Caco-2 (cell line): ENCODE data around the gene EBF3. TPM values are rescaled to one million over a fixed set of nuclear protein-coding genes. Genes with fewer than 3 reads are reported as not detected.

Experiments
- BruUV-seq: library from RNA; stranded (reverse); fragments of 400-500 nt; replicated peaks from 2 replicates; lab custom pipeline; 2021; lab: Mats Ljungman, UMichigan
- CTCF ChIA-PET: fragments of 300-600 bp; sonication (Branson Sonifier 250); formaldehyde crosslinking; loops from one replicate; lab custom pipeline; 2022; ENCODE audit warnings: antibody characterized with exemption; lab: Charles Lee
- POLR2A ChIA-PET: fragments of 300-600 bp; sonication (Branson Sonifier 250); formaldehyde crosslinking; loops from one replicate; lab custom pipeline; 2022; ENCODE audit warnings: antibody characterized with exemption; lab: Charles Lee
- DNase-seq, 2 experiments: peaks; one replicate each; pipeline versions ENCODE4 v3.0.0 to v3.0.0-alpha.2; 2020 to 2022
- H3K27me3 ChIP-seq: replicated peaks from 2 replicates; pipeline ENCODE4 v1.6.0; 2011; ENCODE audit warnings: low read length; ENCODE audit not compliant: control insufficient read depth, insufficient read depth
- H3K36me3 ChIP-seq: 2 replicates; pipeline ENCODE4 v1.5.1; 2011; ENCODE audit warnings: low read length; ENCODE audit not compliant: control insufficient read depth, insufficient read depth
- H3K4me1 ChIP-seq: fragments of 250-450 bp; sonication (Bioruptor Pico); 2 replicates; pipeline ENCODE4 v1.5.1; 2020; ENCODE audit warnings: mild to moderate bottlenecking
- H3K4me3 ChIP-seq: 2 replicates; pipeline ENCODE4 v1.5.1; 2011; ENCODE audit warnings: low read depth, mild to moderate bottlenecking, control low read depth, low read length
- H3K9me3 ChIP-seq: fragments of 250-450 bp; sonication (Bioruptor Pico); 2 replicates; pipeline ENCODE4 v1.5.1; 2020; ENCODE audit warnings: mild to moderate bottlenecking, moderate library complexity
- H3K27ac Mint-ChIP-seq: one replicate; pipeline ENCODE4 v1.8.0; 2022; ENCODE audit warnings: mixed read lengths; ENCODE audit not compliant: unreplicated experiment
- H3K27me3 Mint-ChIP-seq: one replicate; pipeline ENCODE4 v1.8.0; 2022; ENCODE audit warnings: mixed read lengths; ENCODE audit not compliant: insufficient read depth, unreplicated experiment
- H3K36me3 Mint-ChIP-seq: one replicate; pipeline ENCODE4 v1.8.0; 2022; ENCODE audit warnings: mild to moderate bottlenecking, mixed read lengths; ENCODE audit not compliant: insufficient read depth, unreplicated experiment
- H3K4me1 Mint-ChIP-seq: one replicate; pipeline ENCODE4 v1.8.0; 2022; ENCODE audit warnings: low read depth, mixed read lengths; ENCODE audit not compliant: unreplicated experiment
- H3K4me3 Mint-ChIP-seq: one replicate; pipeline ENCODE4 v1.8.0; 2022; ENCODE audit warnings: mild to moderate bottlenecking, moderate library complexity, mixed read lengths; ENCODE audit not compliant: unreplicated experiment
- H3K9me3 Mint-ChIP-seq: one replicate; pipeline ENCODE4 v1.8.0; 2022; ENCODE audit warnings: mixed read lengths; ENCODE audit not compliant: unreplicated experiment
- intact Hi-C: fragments of 100-400 bp; cut with micrococcal nuclease; formaldehyde crosslinking; loops from one replicate; pipeline ENCODE4 v1.10.0; 2022; ENCODE audit not compliant: unreplicated experiment
- total RNA-seq: library from RNA; stranded (reverse); gene quantifications from 2 replicates; pipeline ENCODE4 v1.2.3, GENCODE V29; 2022
- TF ChIP-seq, protein P1 (sequence below), 2 experiments: fragments of 200-600 bp in 1 of 2; IDR thresholded peaks; 1 replicate in 1 of 2; 2 replicates in 1 of 2; pipeline versions ENCODE4 v1.5.1 to v1.8.0; 2011 to 2022; ENCODE audit warnings: antibody characterized with exemption in 1 of 2, control low read depth in 1 of 2, inconsistent platforms in 1 of 2, low read depth in 1 of 2, low read length in 1 of 2, mild to moderate bottlenecking in 1 of 2, moderate library complexity in 1 of 2; ENCODE audit not compliant: insufficient read depth in 1 of 2, severe bottlenecking in 1 of 2, unreplicated experiment in 1 of 2

Gene EBF3
- total RNA-seq, 1 experiment from 2014 or later = 0.79 TPM

GRCh38 chr10:129972966-129973673 is 9.0 kb upstream of the EBF3 start:
- Mint-ChIP-seq H3K36me3 (no peaks in the 10 kb centered on the region), H3K4me3 (no peak overlapping the region), H3K9me3 (no peaks in the 10 kb centered on the region), H3K27me3 (peaks cover 24% of the 10 kb centered on the region), H3K27ac (no peak overlapping the region), H3K4me1 (no peaks in the 10 kb centered on the region)
- Histone ChIP-seq H3K27me3 (0 out of 2 replicates have a peak, but pooled peaks cover 1% of the 10 kb centered on the region), H3K36me3 (no peaks in the 10 kb centered on the region), H3K9me3 (0 out of 2 replicates have a peak, but pooled peaks cover 3% of the 10 kb centered on the region), H3K4me3 (no peak overlapping the region), H3K4me1 (peaks cover 11% of the 10 kb centered on the region; the same call in 1 of the 2 replicates)
- POLR2A ChIA-PET = no interaction called here
- BruUV-seq = no TSS peak
- intact Hi-C loops = loop anchor here (2.0 kb wide), 1 partner anchor 206 kb away; no protein-coding TSS in a partner anchor
- no peak for DNase-seq
- CTCF ChIA-PET = no interaction called here
- TF ChIP-seq, protein P1, sequence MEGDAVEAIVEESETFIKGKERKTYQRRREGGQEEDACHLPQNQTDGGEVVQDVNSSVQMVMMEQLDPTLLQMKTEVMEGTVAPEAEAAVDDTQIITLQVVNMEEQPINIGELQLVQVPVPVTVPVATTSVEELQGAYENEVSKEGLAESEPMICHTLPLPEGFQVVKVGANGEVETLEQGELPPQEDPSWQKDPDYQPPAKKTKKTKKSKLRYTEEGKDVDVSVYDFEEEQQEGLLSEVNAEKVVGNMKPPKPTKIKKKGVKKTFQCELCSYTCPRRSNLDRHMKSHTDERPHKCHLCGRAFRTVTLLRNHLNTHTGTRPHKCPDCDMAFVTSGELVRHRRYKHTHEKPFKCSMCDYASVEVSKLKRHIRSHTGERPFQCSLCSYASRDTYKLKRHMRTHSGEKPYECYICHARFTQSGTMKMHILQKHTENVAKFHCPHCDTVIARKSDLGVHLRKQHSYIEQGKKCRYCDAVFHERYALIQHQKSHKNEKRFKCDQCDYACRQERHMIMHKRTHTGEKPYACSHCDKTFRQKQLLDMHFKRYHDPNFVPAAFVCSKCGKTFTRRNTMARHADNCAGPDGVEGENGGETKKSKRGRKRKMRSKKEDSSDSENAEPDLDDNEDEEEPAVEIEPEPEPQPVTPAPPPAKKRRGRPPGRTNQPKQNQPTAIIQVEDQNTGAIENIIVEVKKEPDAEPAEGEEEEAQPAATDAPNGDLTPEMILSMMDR (IDR thresholded peaks at IDR 0.05; ENCODE audit: insufficient read depth in 1 of 2, low read depth in 1 of 2, low read length in 1 of 2, severe bottlenecking in 1 of 2, unreplicated experiment in 1 of 2) = no peak

- CTCF ChIA-PET = no interaction called here
- Mint-ChIP-seq H3K4me1 (no peaks in the 10 kb centered on the region), H3K9me3 (no peaks in the 10 kb centered on the region), H3K27me3 (peaks cover 24% of the 10 kb centered on the region), H3K36me3 (no peaks in the 10 kb centered on the region), H3K27ac (no peak overlapping the region), H3K4me3 (peak overlapping the region; percentile 52)
- H3K9me3 ChIP-seq = 0 out of 2 replicates have a peak, but pooled peaks cover 3% of the 10 kb centered on the region
- 0 out of 2 replicates have a peak, but pooled peaks cover 1% of the 10 kb centered on the region for H3K27me3 ChIP-seq
- TF ChIP-seq, protein P1 (IDR thresholded peaks at IDR 0.05; ENCODE audit: insufficient read depth in 1 of 2, low read depth in 1 of 2, low read length in 1 of 2, severe bottlenecking in 1 of 2, unreplicated experiment in 1 of 2) = no peak
- BruUV-seq = no TSS peak
- no peaks in the 10 kb centered on the region for H3K36me3 ChIP-seq
- H3K4me3 ChIP-seq = no peak overlapping the region
- H3K4me1 ChIP-seq = peaks cover 11% of the 10 kb centered on the region; the same call in 1 of the 2 replicates
- DNase-seq = no peak
- intact Hi-C loops = loop anchor here (2.0 kb wide), 1 partner anchor 206 kb away; no protein-coding TSS in a partner anchor
- POLR2A ChIA-PET = no interaction called here
These were observed 8.3 kb upstream of the EBF3 start for GRCh38 chr10:129972145-129972965.
